PC-9 (cell line): ENCODE results near the gene KIAA1217. TPM values are rescaled to one million over a fixed set of nuclear protein-coding genes. Genes with fewer than 3 reads are reported as not detected.

Experiments
- BruUV-seq: library from RNA; stranded (reverse); fragments of 400-500 nt; replicated peaks from 2 replicates; lab custom pipeline; 2021; lab: Mats Ljungman, UMichigan
- CTCF ChIA-PET: fragments of 300-600 bp; sonication (Branson Sonifier 250); formaldehyde crosslinking; loops from one replicate; lab custom pipeline; 2022; ENCODE audit warnings: antibody characterized with exemption; lab: Charles Lee
- POLR2A ChIA-PET: fragments of 300-600 bp; sonication (Branson Sonifier 250); formaldehyde crosslinking; loops from one replicate; lab custom pipeline; 2022; ENCODE audit warnings: antibody characterized with exemption; ENCODE audit not compliant: unreplicated experiment; lab: Charles Lee
- DNase-seq, 2 experiments: peaks; one replicate each; pipeline versions ENCODE4 v3.0.0 to v3.0.0-alpha.2; 2015 to 2022; ENCODE audit warnings: mixed read lengths in 1 of 2
- H2AFZ ChIP-seq: fragments of 200-600 bp; sonication (generic); 2 replicates; pipeline ENCODE4 v1.8.1; 2017; ENCODE audit warnings: antibody characterized with exemption
- H3F3A ChIP-seq: fragments of 200-600 bp; sonication (generic); 2 replicates; pipeline ENCODE4 v1.8.1; 2017; ENCODE audit warnings: antibody characterized with exemption, mild to moderate bottlenecking, low read depth; ENCODE audit not compliant: insufficient read depth
- H3K27ac ChIP-seq: fragments of 200-600 bp; sonication (generic); 2 replicates; pipeline ENCODE4 v1.6.1; 2016; ENCODE audit warnings: mixed run types
- H3K27me3 ChIP-seq: fragments of 200-600 bp; sonication (generic); 2 replicates; pipeline ENCODE4 v1.6.1; 2016; ENCODE audit warnings: low read depth, mixed run types; ENCODE audit not compliant: insufficient read depth
- H3K36me3 ChIP-seq: fragments of 200-600 bp; sonication (generic); 2 replicates; pipeline ENCODE4 v1.6.1; 2016; ENCODE audit warnings: low read depth, mixed run types
- H3K4me1 ChIP-seq: fragments of 200-600 bp; sonication (generic); replicated peaks from 2 replicates; pipeline ENCODE4 v1.6.1; 2016; ENCODE audit warnings: mixed run types; ENCODE audit not compliant: insufficient read depth
- H3K4me2 ChIP-seq: fragments of 200-600 bp; sonication (generic); 2 replicates; pipeline ENCODE4 v1.6.1; 2017; ENCODE audit warnings: mixed run types
- H3K4me3 ChIP-seq: fragments of 200-600 bp; sonication (generic); 2 replicates; pipeline ENCODE4 v1.6.1; 2016; ENCODE audit warnings: mixed run types
- H3K79me2 ChIP-seq: fragments of 200-600 bp; sonication (generic); 2 replicates; pipeline ENCODE4 v1.6.1; 2017; ENCODE audit warnings: low read depth, mixed run types
- H3K9me2 ChIP-seq: fragments of 200-600 bp; sonication (generic); 2 replicates; pipeline ENCODE4 v1.8.1; 2017; ENCODE audit warnings: mild to moderate bottlenecking; ENCODE audit not compliant: insufficient read depth
- H3K9me3 ChIP-seq: fragments of 200-600 bp; sonication (generic); 2 replicates; pipeline ENCODE4 v1.8.1; 2016; ENCODE audit warnings: low read depth; ENCODE audit not compliant: insufficient read depth
- H4K20me1 ChIP-seq: fragments of 200-600 bp; sonication (generic); 2 replicates; pipeline ENCODE4 v1.8.1; 2017; ENCODE audit not compliant: insufficient read depth
- CTCF ChIP-seq: fragments of 200-600 bp; sonication (generic); conservative IDR thresholded peaks from 2 replicates; pipeline ENCODE4 v1.6.1; 2017; ENCODE audit warnings: mixed run types, antibody characterized with exemption, mild to moderate bottlenecking, moderate library complexity
- EZH2 ChIP-seq: fragments of 200-600 bp; sonication (generic); IDR thresholded peaks from 2 replicates; pipeline ENCODE4 v1.8.0; 2017; ENCODE audit warnings: antibody characterized with exemption, low read depth
- intact Hi-C: fragments of 100-400 bp; cut with micrococcal nuclease; formaldehyde crosslinking; loops from one replicate; pipeline ENCODE4 v1.10.0; 2022; ENCODE audit not compliant: unreplicated experiment
- total RNA-seq: library from RNA; stranded (reverse); gene quantifications from 2 replicates; pipeline ENCODE4 v1.2.3, GENCODE V29; 2021

KIAA1217 gene
- total RNA-seq, 1 experiment from 2014 or later = 41.1 TPM

- no peak overlapping the region for H3K4me2 ChIP-seq
- H3K36me3 ChIP-seq = no peaks in the 10 kb centered on the region
- no peaks in the 10 kb centered on the region for H3F3A ChIP-seq
- H3K4me3 ChIP-seq = no peak overlapping the region
- no peaks in the 10 kb centered on the region for H3K79me2 ChIP-seq
- no peaks in the 10 kb centered on the region for H3K4me1 ChIP-seq
- CTCF ChIA-PET = no interaction called here
- no peak for DNase-seq
- intact Hi-C loops = no loop called here
- no peaks in the 10 kb centered on the region for H4K20me1 ChIP-seq
- H3K27ac ChIP-seq = no peak overlapping the region
- H3K27me3 ChIP-seq = no peaks in the 10 kb centered on the region
- H3K9me2 ChIP-seq = no peaks in the 10 kb centered on the region
- TF ChIP-seq CTCF (no peak), EZH2 (no peak)
- no peak overlapping the region for H2AFZ ChIP-seq
- no TSS peak for BruUV-seq
- H3K9me3 ChIP-seq = no peaks in the 10 kb centered on the region
- POLR2A ChIA-PET = no interaction called here
These were observed 21.0 kb downstream of the KIAA1217 start for GRCh38 chr10:24229909-24230308.

GRCh38 chr10:24231200-24231599 lies 22.3 kb downstream of the KIAA1217 start:
- Histone ChIP-seq H2AFZ (no peak overlapping the region), H3K4me1 (no peaks in the 10 kb centered on the region), H3F3A (no peaks in the 10 kb centered on the region), H3K4me3 (no peak overlapping the region), H3K9me2 (no peaks in the 10 kb centered on the region), H3K36me3 (no peaks in the 10 kb centered on the region), H3K4me2 (no peak overlapping the region), H3K79me2 (no peaks in the 10 kb centered on the region), H3K27ac (no peak overlapping the region), H4K20me1 (no peaks in the 10 kb centered on the region), H3K9me3 (no peaks in the 10 kb centered on the region), H3K27me3 (no peaks in the 10 kb centered on the region)
- ChIA-PET CTCF (interaction anchor here (0.6 kb wide), 1 partner anchor 881 kb away, joined by 5 read pairs; no protein-coding TSS in a partner anchor), POLR2A (no interaction called here)
- BruUV-seq = no TSS peak
- no peak for DNase-seq
- TF ChIP-seq EZH2 (no peak), CTCF (no peak)
- intact Hi-C loops = no loop called here

- Histone ChIP-seq H3K9me3 (no peaks in the 10 kb centered on the region), H2AFZ (no peak overlapping the region), H3K9me2 (no peaks in the 10 kb centered on the region), H3K79me2 (no peaks in the 10 kb centered on the region), H3K27ac (no peak overlapping the region), H3K27me3 (no peaks in the 10 kb centered on the region), H3K4me3 (no peak overlapping the region), H3K4me1 (peaks cover 8% of the 10 kb centered on the region), H3K36me3 (no peaks in the 10 kb centered on the region), H3F3A (peaks cover 18% of the 10 kb centered on the region; the same call in 1 of the 2 replicates), H4K20me1 (no peaks in the 10 kb centered on the region), H3K4me2 (no peak overlapping the region)
- CTCF ChIA-PET = no interaction called here
- no TSS peak for BruUV-seq
- POLR2A ChIA-PET = no interaction called here
- TF ChIP-seq CTCF (no peak), EZH2 (no peak)
- DNase-seq = no peak
- intact Hi-C loops = loop anchor here (5.0 kb wide), 2 partner anchors 37 to 108 kb away; no protein-coding TSS in a partner anchor
These were observed 25.8 kb downstream of the KIAA1217 start for GRCh38 chr10:24234784-24235183.
